ENCODE measurements around the gene AZGP1. TPM values are rescaled to one million over a fixed set of nuclear protein-coding genes. Genes with fewer than 3 reads are reported as not detected.

The AZGP1 gene
- total and polyA plus RNA-seq, 2 of the 13 experiments (the other 11 are each of a cell fraction or from before 2014, with no cell fraction given): 93.8 to 229 TPM

GRCh38 chr7:100015232-100016214 is 39.7 kb upstream of the AZGP1 start, which contains the start of gene ZKSCAN1 (continued):
- TF ChIP-seq BCLAF1 (IDR thresholded peaks at IDR 0.05) (no peak), ZNF468 (CRISPR knock-in tag; IDR thresholded peaks at IDR 0.05) (no peak), ZNF746 (CRISPR knock-in tag; IDR thresholded peaks at IDR 0.05) (no peak), ZFX (CRISPR knock-in tag; IDR thresholded peaks at IDR 0.05; ENCODE audit: low read depth) (peak; percentile 93), BORCS8-MEF2B (CRISPR knock-in tag; IDR thresholded peaks at IDR 0.05) (peak; percentile 39; the same call in 1 of the 2 replicates), GABPB1 (CRISPR knock-in tag; IDR thresholded peaks at IDR 0.05) (peak; percentile 98), MYC (CRISPR knock-in tag; IDR thresholded peaks at IDR 0.05; ENCODE audit: borderline replicate concordance) (peak; percentile 86), TOE1 (CRISPR knock-in tag; IDR thresholded peaks at IDR 0.05) (no peak), TEAD2 (CRISPR knock-in tag; IDR thresholded peaks at IDR 0.05) (no peak), ZNF513 (CRISPR knock-in tag; conservative IDR thresholded peaks at IDR 0.05) (no peak), ZNF549 (CRISPR knock-in tag; IDR thresholded peaks at IDR 0.05) (no peak), ZNF816 (CRISPR knock-in tag; IDR thresholded peaks at IDR 0.05; ENCODE audit: borderline replicate concordance) (no peak), PRPF4 (IDR thresholded peaks at IDR 0.05; ENCODE audit: low read depth, low read length, poor library complexity, severe bottlenecking) (no peak), TARDBP (CRISPR knock-in tag; IDR thresholded peaks at IDR 0.05) (peak; percentile 80), MLX (CRISPR knock-in tag; IDR thresholded peaks at IDR 0.05) (no peak), FOXM1 (CRISPR knock-in tag; IDR thresholded peaks at IDR 0.05) (no peak), SP2 (CRISPR knock-in tag; IDR thresholded peaks at IDR 0.05) (peak; percentile 48; the same call in 1 of the 2 replicates), ZBTB1 (CRISPR knock-in tag; IDR thresholded peaks at IDR 0.05; ENCODE audit: borderline replicate concordance) (no peak), LRRFIP1 (CRISPR knock-in tag; conservative IDR thresholded peaks at IDR 0.05) (no peak)

Measured in HepG2 (cell line).